PFSK-1 (cell line): ENCODE results near the gene CTNND2.

ENCODE experiments used
- FOXP2 ChIP-seq: optimal IDR thresholded peaks from 2 replicates; pipeline ENCODE3; 2011; ENCODE audit warnings: borderline replicate concordance, control low read depth, inconsistent platforms; ENCODE audit not compliant: insufficient read depth; ENCODE audit errors: extremely low read length, extremely low read depth
- POLR2AphosphoS5 ChIP-seq: IDR thresholded peaks from 2 replicates; pipeline ENCODE4 v1.6.1; 2012; ENCODE audit warnings: low read depth, mild to moderate bottlenecking, control low read depth, low read length, moderate library complexity
- REST ChIP-seq, 2 experiments: IDR thresholded peaks; 2 replicates each; pipeline versions ENCODE4 v1.6.1 to v1.8.0; 2011 to 2012; ENCODE audit warnings: low read depth in 2 of 2, low read length in 2 of 2, control low read depth in 1 of 2, inconsistent platforms in 1 of 2, mild to moderate bottlenecking in 1 of 2, moderate library complexity in 1 of 2; ENCODE audit not compliant: insufficient read depth in 1 of 2
- SIN3A ChIP-seq: IDR thresholded peaks from 2 replicates; pipeline ENCODE4 v1.6.1; 2012; ENCODE audit warnings: mild to moderate bottlenecking, low read length, moderate library complexity, borderline replicate concordance; ENCODE audit not compliant: insufficient read depth
- TAF1 ChIP-seq: IDR thresholded peaks from 2 replicates; pipeline ENCODE4 v1.6.1; 2012; ENCODE audit warnings: low read length, control low read depth, borderline replicate concordance; ENCODE audit not compliant: insufficient read depth

The CTNND2 gene

DNA sequence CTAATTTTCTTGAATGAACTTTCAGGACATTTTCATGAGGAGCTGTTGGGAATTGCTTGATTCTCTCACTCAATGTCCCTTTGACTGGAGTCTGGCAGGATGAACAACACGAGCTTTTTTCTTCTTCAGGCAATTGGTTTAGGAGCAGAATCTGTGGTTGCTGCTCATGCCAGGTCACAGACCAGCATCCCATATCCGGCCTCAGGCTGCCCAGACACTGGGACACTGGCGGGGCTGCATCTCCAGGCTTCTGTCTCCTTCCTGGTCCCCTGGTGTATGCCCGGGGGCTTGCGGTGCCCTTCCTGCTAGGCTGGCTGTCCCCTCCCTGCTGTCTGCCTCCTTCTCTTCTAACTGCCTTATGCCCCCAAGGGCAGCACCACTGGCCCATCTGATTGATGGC is 831.7 kb downstream of the CTNND2 start:
- TF ChIP-seq REST (IDR thresholded peaks at IDR 0.05; ENCODE audit: insufficient read depth in 1 of 2, low read depth in 2 of 2, low read length in 2 of 2) (no peak), POLR2AphosphoS5 (no peak), SIN3A (no peak), TAF1 (no peak), FOXP2 (no peak)

GRCh38 chr5:11072076-11072475 is 832.2 kb downstream of the CTNND2 start:
- TF ChIP-seq FOXP2 (no peak), POLR2AphosphoS5 (no peak), TAF1 (no peak), REST (IDR thresholded peaks at IDR 0.05; ENCODE audit: insufficient read depth in 1 of 2, low read depth in 2 of 2, low read length in 2 of 2) (no peak), SIN3A (no peak)

DNA sequence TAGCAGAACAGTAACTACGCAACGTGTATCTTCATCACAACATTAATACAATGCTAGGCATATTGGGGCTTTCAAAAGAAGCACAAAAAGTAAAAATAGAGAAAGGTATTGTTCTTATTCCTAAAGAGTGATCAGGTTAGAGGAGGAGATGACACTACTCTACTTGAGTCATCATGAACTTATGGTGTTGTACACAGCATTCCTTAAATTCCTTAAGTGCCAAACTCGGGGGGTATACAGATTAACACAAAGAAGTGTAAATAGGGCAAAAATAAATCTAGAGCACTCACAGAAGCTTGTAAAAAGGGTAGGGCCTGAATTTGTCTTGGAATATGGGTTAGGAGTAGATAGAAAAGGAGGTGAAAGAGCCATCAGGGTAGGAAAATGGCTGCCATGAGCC is 835.2 kb downstream of the CTNND2 start:
- no peak for TF ChIP-seq POLR2AphosphoS5
- TF ChIP-seq SIN3A = no peak
- TF ChIP-seq REST (IDR thresholded peaks at IDR 0.05; ENCODE audit: insufficient read depth in 1 of 2, low read depth in 2 of 2, low read length in 2 of 2) = no peak
- TF ChIP-seq TAF1 = no peak
- TF ChIP-seq FOXP2 = no peak

DNA sequence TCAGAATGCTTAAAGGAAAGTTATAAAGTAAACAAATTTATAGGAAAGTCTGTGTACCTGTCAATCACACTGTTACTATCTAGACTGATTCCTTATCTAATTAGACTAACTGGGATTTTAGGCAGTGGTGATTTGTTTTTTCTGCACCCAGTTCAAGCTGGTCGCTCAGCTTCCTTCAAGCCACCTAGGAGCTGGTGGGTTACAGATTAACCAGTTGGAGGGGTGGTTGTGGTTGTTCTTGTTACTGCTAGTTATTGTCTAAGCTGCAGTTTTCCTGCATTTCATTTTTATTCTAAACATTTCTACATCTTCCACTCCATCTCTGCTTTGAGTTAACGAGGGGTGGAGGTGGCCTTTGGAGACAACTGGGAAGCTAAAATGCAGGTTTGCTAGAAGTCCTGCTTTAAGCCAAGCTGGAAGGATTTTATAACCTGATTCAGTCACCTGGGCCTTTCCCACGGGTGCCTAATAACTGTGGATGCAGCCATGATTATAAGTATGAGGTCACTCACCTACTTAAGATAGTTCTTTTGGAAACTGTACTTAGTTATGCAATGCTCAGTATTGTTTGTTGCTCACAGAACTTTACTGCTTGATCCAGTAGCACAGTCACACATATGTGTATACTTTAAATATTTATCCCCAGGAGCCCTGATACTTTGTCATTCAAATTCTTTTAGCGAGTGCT is 839.3 kb downstream of the CTNND2 start:
- no peak for TF ChIP-seq SIN3A
- no peak for TF ChIP-seq REST (IDR thresholded peaks at IDR 0.05; ENCODE audit: insufficient read depth in 1 of 2, low read depth in 2 of 2, low read length in 2 of 2)
- no peak for TF ChIP-seq TAF1
- no peak for TF ChIP-seq FOXP2
- TF ChIP-seq POLR2AphosphoS5 = no peak
